Measurements from ENCODE around the gene SUMO1. TPM values are rescaled to one million over a fixed set of nuclear protein-coding genes. Genes with fewer than 3 reads are reported as not detected.

Gene SUMO1
- total and polyA plus RNA-seq, 2 of the 4 experiments (the other 2 are of a cell fraction): 72.3 to 90.0 TPM

DNA sequence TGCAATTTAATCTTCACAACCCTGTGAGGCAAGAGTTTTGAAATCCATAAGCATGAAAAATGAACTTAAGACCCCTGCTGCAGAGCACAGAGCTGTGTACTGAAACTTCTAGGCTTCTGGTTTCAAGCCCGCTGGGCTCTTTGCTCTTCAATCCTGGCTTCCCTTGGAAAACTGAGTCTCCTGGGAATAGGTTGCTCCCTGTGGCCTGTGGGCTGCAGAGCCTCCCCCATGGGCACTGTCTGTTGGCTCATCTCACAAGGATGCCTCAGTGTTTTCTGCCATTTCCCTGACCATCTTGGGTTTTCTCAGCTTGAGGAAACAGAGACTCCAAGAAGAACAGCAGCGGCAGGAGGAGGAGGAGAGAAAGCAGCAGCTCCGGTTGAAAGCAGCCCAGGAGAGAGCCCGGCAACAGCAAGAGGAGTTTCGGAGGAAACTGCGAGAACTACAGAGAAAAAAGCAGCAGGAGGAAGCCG is 44.5 kb downstream of the SUMO1 start:
- Histone ChIP-seq H2BK20ac (ENCODE audit: low read depth, low read length) (no peak overlapping the region), H3K18ac (ENCODE audit: low read depth, low read length) (no peak overlapping the region), H3K14ac (replicated peaks; ENCODE audit: low read depth, low read length) (no peak overlapping the region), H4K91ac (ENCODE audit: insufficient read depth, low read depth, low read length) (no peak overlapping the region), H4K20me1 (ENCODE audit: insufficient read depth, low read length) (no peaks in the 10 kb centered on the region), H4K8ac (ENCODE audit: low read depth in 2 of 2, low read length in 2 of 2) (no peak overlapping the region), H2BK5ac (ENCODE audit: low read depth, low read length, poor library complexity, severe bottlenecking) (no peak overlapping the region), H3K23ac (ENCODE audit: low read depth, low read length) (no peak overlapping the region), H3K79me1 (ENCODE audit: low read depth in 1 of 2, low read length in 2 of 2) (no peaks in the 10 kb centered on the region), H2BK120ac (ENCODE audit: low read depth, low read length) (no peak overlapping the region), H3K36me3 (ENCODE audit: control insufficient read depth, insufficient read depth, low read length) (no peaks in the 10 kb centered on the region), H3K4me2 (ENCODE audit: low read depth, low read length) (no peak overlapping the region), H3K4me1 (ENCODE audit: control insufficient read depth, insufficient read depth, low read length) (no peaks in the 10 kb centered on the region), H3K56ac (ENCODE audit: extremely low read depth, insufficient read depth, low read length) (no peak overlapping the region), H3K27ac (ENCODE audit: insufficient read depth, low read length) (no peak overlapping the region), H2AK9ac (replicated peaks; ENCODE audit: low read depth, low read length, poor library complexity) (no peak overlapping the region), H2BK15ac (ENCODE audit: low read depth, low read length) (no peak overlapping the region), H3K4me3 (ENCODE audit: insufficient read depth, low read depth, low read length) (no peak overlapping the region), H2AFZ (replicated peaks; ENCODE audit: low read length, poor library complexity) (no peak overlapping the region), H2AK5ac (ENCODE audit: low read depth, low read length) (no peak overlapping the region), H3K4ac (ENCODE audit: low read depth, low read length) (no peak overlapping the region), H3K9ac (ENCODE audit: low read depth, low read length) (no peak overlapping the region), H3K9me1 (ENCODE audit: insufficient read depth, low read length) (no peaks in the 10 kb centered on the region), H3K9me3 (ENCODE audit: control insufficient read depth, insufficient read depth, low read length) (no peaks in the 10 kb centered on the region), H3K27me3 (ENCODE audit: control insufficient read depth, insufficient read depth, low read length) (no peaks in the 10 kb centered on the region), H4K5ac (ENCODE audit: low read depth, low read length) (no peak overlapping the region)
- BruUV-seq (replicated peaks): no TSS peak
- dilution Hi-C loops (cut with HindIII; ENCODE audit: low sequenced_read_pairs, unreplicated experiment) (no loop called here), intact Hi-C loops (cut with micrococcal nuclease) (no loop called here), in situ Hi-C loops (cut with MboI; ENCODE audit: low sequenced_read_pairs) (no loop called here)
- ATAC-seq (ENCODE audit: low read depth) (no peak; the same call in 1 of the 2 replicates), DNase-seq (no peak)
- ChIA-PET POLR2A (ENCODE audit: unreplicated experiment) (no interaction called here), CTCF (no interaction called here)
- TF ChIP-seq, protein P1, sequence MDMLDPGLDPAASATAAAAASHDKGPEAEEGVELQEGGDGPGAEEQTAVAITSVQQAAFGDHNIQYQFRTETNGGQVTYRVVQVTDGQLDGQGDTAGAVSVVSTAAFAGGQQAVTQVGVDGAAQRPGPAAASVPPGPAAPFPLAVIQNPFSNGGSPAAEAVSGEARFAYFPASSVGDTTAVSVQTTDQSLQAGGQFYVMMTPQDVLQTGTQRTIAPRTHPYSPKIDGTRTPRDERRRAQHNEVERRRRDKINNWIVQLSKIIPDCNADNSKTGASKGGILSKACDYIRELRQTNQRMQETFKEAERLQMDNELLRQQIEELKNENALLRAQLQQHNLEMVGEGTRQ (IDR thresholded peaks at IDR 0.05; ENCODE audit: low read depth, low read length): no peak
- no peak for TF ChIP-seq MXI1 (IDR thresholded peaks at IDR 0.05; ENCODE audit: borderline replicate concordance, low read depth, low read length)
- TF ChIP-seq POLR2A (IDR thresholded peaks at IDR 0.05; ENCODE audit: low read depth, low read length): no peak
- no peak for TF ChIP-seq BHLHE40 (IDR thresholded peaks at IDR 0.05; ENCODE audit: low read depth, low read length)
- no peak for TF ChIP-seq RFX5 (IDR thresholded peaks at IDR 0.05; ENCODE audit: low read depth, low read length)
- TF ChIP-seq MAZ (IDR thresholded peaks at IDR 0.05; ENCODE audit: borderline replicate concordance, low read depth, low read length): no peak
- no peak for TF ChIP-seq RAD21 (IDR thresholded peaks at IDR 0.05; ENCODE audit: low read length)
- no peak for TF ChIP-seq CHD1 (IDR thresholded peaks at IDR 0.05; ENCODE audit: low read depth, low read length)
- TF ChIP-seq SMC3 (IDR thresholded peaks at IDR 0.05; ENCODE audit: low read depth, low read length): no peak
- TF ChIP-seq, protein P2, sequence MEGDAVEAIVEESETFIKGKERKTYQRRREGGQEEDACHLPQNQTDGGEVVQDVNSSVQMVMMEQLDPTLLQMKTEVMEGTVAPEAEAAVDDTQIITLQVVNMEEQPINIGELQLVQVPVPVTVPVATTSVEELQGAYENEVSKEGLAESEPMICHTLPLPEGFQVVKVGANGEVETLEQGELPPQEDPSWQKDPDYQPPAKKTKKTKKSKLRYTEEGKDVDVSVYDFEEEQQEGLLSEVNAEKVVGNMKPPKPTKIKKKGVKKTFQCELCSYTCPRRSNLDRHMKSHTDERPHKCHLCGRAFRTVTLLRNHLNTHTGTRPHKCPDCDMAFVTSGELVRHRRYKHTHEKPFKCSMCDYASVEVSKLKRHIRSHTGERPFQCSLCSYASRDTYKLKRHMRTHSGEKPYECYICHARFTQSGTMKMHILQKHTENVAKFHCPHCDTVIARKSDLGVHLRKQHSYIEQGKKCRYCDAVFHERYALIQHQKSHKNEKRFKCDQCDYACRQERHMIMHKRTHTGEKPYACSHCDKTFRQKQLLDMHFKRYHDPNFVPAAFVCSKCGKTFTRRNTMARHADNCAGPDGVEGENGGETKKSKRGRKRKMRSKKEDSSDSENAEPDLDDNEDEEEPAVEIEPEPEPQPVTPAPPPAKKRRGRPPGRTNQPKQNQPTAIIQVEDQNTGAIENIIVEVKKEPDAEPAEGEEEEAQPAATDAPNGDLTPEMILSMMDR (conservative IDR thresholded peaks at IDR 0.05; ENCODE audit: low read depth, low read length): no peak
- 72% methylated on average over 4 of the region's 7 CpGs; no CpG with 5 or more reads in 1 of the 2 experiments for WGBS, 2 experiments (ENCODE audit: extremely low coverage in 2 of 2, insufficient read length in 1 of 2)

Measured in IMR-90 (cell line).